ENCODE measurements around the gene CNTNAP2. TPM values are rescaled to one million over a fixed set of nuclear protein-coding genes. Genes with fewer than 3 reads are reported as not detected.

Gene CNTNAP2
- total RNA-seq, 2 experiments from 2014 or later: not detected

GRCh38 chr7:147894271-147894670 lies 1777.7 kb downstream of the CNTNAP2 start:
- ChIA-PET CTCF (no interaction called here), POLR2A (no interaction called here)
- DNase-seq (no peak), ATAC-seq (no peak)
- no peak overlapping the region for H3K4me3 Mint-ChIP-seq
- H3K27me3 Mint-ChIP-seq (ENCODE audit: low read depth): no peaks in the 10 kb centered on the region
- no peak overlapping the region for H3K27ac Mint-ChIP-seq
- H3K4me1 Mint-ChIP-seq (ENCODE audit: low read depth): no peaks in the 10 kb centered on the region
- no peaks in the 10 kb centered on the region for H3K9me3 Mint-ChIP-seq (ENCODE audit: insufficient read depth)
- H3K36me3 Mint-ChIP-seq (ENCODE audit: low read depth): no peaks in the 10 kb centered on the region

- no peak for DNase-seq
- POLR2A ChIA-PET: no interaction called here
- Mint-ChIP-seq H3K27ac (no peak overlapping the region), H3K4me3 (no peak overlapping the region), H3K9me3 (ENCODE audit: insufficient read depth) (no peaks in the 10 kb centered on the region), H3K27me3 (ENCODE audit: low read depth) (no peaks in the 10 kb centered on the region), H3K4me1 (ENCODE audit: low read depth) (no peaks in the 10 kb centered on the region), H3K36me3 (ENCODE audit: low read depth) (no peaks in the 10 kb centered on the region)
- CTCF ChIA-PET: no interaction called here
- no peak for ATAC-seq
These were observed 1779.5 kb downstream of the CNTNAP2 start for GRCh38 chr7:147896121-147896520.

GRCh38 chr7:147903536-147904218 lies 1787.1 kb downstream of the CNTNAP2 start:
- ATAC-seq (no peak), DNase-seq (no peak)
- CTCF ChIA-PET: no interaction called here
- no peaks in the 10 kb centered on the region for H3K9me3 Mint-ChIP-seq (ENCODE audit: insufficient read depth)
- POLR2A ChIA-PET: no interaction called here
- H3K27ac Mint-ChIP-seq: no peak overlapping the region
- H3K36me3 Mint-ChIP-seq (ENCODE audit: low read depth): no peaks in the 10 kb centered on the region
- H3K4me1 Mint-ChIP-seq (ENCODE audit: low read depth): no peaks in the 10 kb centered on the region
- no peaks in the 10 kb centered on the region for H3K27me3 Mint-ChIP-seq (ENCODE audit: low read depth)
- no peak overlapping the region for H3K4me3 Mint-ChIP-seq

GRCh38 chr7:147904219-147904576 lies 1787.6 kb downstream of the CNTNAP2 start:
- CTCF ChIA-PET: no interaction called here
- Mint-ChIP-seq H3K4me1 (ENCODE audit: low read depth) (no peaks in the 10 kb centered on the region), H3K36me3 (ENCODE audit: low read depth) (no peaks in the 10 kb centered on the region), H3K27ac (no peak overlapping the region), H3K27me3 (ENCODE audit: low read depth) (no peaks in the 10 kb centered on the region), H3K9me3 (ENCODE audit: insufficient read depth) (no peaks in the 10 kb centered on the region), H3K4me3 (no peak overlapping the region)
- no peak for ATAC-seq
- DNase-seq: no peak
- POLR2A ChIA-PET: no interaction called here

GRCh38 chr7:147909431-147910148 lies 1793.0 kb downstream of the CNTNAP2 start:
- Mint-ChIP-seq H3K36me3 (ENCODE audit: low read depth) (no peaks in the 10 kb centered on the region), H3K4me1 (ENCODE audit: low read depth) (no peaks in the 10 kb centered on the region), H3K4me3 (no peak overlapping the region), H3K27me3 (ENCODE audit: low read depth) (no peaks in the 10 kb centered on the region), H3K9me3 (ENCODE audit: insufficient read depth) (no peaks in the 10 kb centered on the region), H3K27ac (no peak overlapping the region)
- ChIA-PET CTCF (no interaction called here), POLR2A (no interaction called here)
- DNase-seq: no peak
- no peak for ATAC-seq

GRCh38 chr7:147911201-147911601 lies 1794.6 kb downstream of the CNTNAP2 start:
- Mint-ChIP-seq H3K4me3 (no peak overlapping the region), H3K9me3 (ENCODE audit: insufficient read depth) (no peaks in the 10 kb centered on the region), H3K4me1 (ENCODE audit: low read depth) (no peaks in the 10 kb centered on the region), H3K36me3 (ENCODE audit: low read depth) (no peaks in the 10 kb centered on the region), H3K27ac (no peak overlapping the region), H3K27me3 (ENCODE audit: low read depth) (no peaks in the 10 kb centered on the region)
- ChIA-PET CTCF (no interaction called here), POLR2A (no interaction called here)
- ATAC-seq: no peak
- no peak for DNase-seq

GRCh38 chr7:147912291-147912690 lies 1795.7 kb downstream of the CNTNAP2 start:
- Mint-ChIP-seq H3K27ac (no peak overlapping the region), H3K27me3 (ENCODE audit: low read depth) (no peaks in the 10 kb centered on the region), H3K36me3 (ENCODE audit: low read depth) (no peaks in the 10 kb centered on the region), H3K4me1 (ENCODE audit: low read depth) (no peaks in the 10 kb centered on the region), H3K9me3 (ENCODE audit: insufficient read depth) (no peaks in the 10 kb centered on the region), H3K4me3 (no peak overlapping the region)
- no peak for DNase-seq
- POLR2A ChIA-PET: no interaction called here
- CTCF ChIA-PET: no interaction called here
- ATAC-seq: no peak

- POLR2A ChIA-PET: no interaction called here
- CTCF ChIA-PET: no interaction called here
- ATAC-seq: no peak
- Mint-ChIP-seq H3K4me1 (ENCODE audit: low read depth) (no peaks in the 10 kb centered on the region), H3K9me3 (ENCODE audit: insufficient read depth) (no peaks in the 10 kb centered on the region), H3K27ac (no peak overlapping the region), H3K27me3 (ENCODE audit: low read depth) (no peaks in the 10 kb centered on the region), H3K36me3 (ENCODE audit: low read depth) (no peaks in the 10 kb centered on the region), H3K4me3 (no peak overlapping the region)
- DNase-seq: no peak
These were observed 1796.5 kb downstream of the CNTNAP2 start for GRCh38 chr7:147912946-147913638.

GRCh38 chr7:147915781-147916180 lies 1799.2 kb downstream of the CNTNAP2 start:
- POLR2A ChIA-PET: no interaction called here
- no peaks in the 10 kb centered on the region for H3K4me1 Mint-ChIP-seq (ENCODE audit: low read depth)

GRCh38 chr7:147916573-147916972 lies 1800.0 kb downstream of the CNTNAP2 start:
- POLR2A ChIA-PET: no interaction called here
- H3K9me3 Mint-ChIP-seq (ENCODE audit: insufficient read depth): no peaks in the 10 kb centered on the region
- no peak overlapping the region for H3K4me3 Mint-ChIP-seq
- H3K27me3 Mint-ChIP-seq (ENCODE audit: low read depth): no peaks in the 10 kb centered on the region
- DNase-seq (no peak), ATAC-seq (no peak)
- H3K27ac Mint-ChIP-seq: no peak overlapping the region
- no peaks in the 10 kb centered on the region for H3K36me3 Mint-ChIP-seq (ENCODE audit: low read depth)
- CTCF ChIA-PET: no interaction called here
- no peaks in the 10 kb centered on the region for H3K4me1 Mint-ChIP-seq (ENCODE audit: low read depth)

More at GRCh38 chr7:147915781-147916180, 1799.2 kb downstream of the CNTNAP2 start:
- H3K36me3 Mint-ChIP-seq (ENCODE audit: low read depth): no peaks in the 10 kb centered on the region
- H3K4me3 Mint-ChIP-seq: no peak overlapping the region
- H3K27me3 Mint-ChIP-seq (ENCODE audit: low read depth): no peaks in the 10 kb centered on the region
- no peak overlapping the region for H3K27ac Mint-ChIP-seq
- H3K9me3 Mint-ChIP-seq (ENCODE audit: insufficient read depth): no peaks in the 10 kb centered on the region
- DNase-seq: no peak
- ATAC-seq: no peak
- CTCF ChIA-PET: no interaction called here

GRCh38 chr7:147923841-147924240 lies 1807.2 kb downstream of the CNTNAP2 start:
- DNase-seq (no peak), ATAC-seq (no peak)
- no peaks in the 10 kb centered on the region for H3K4me1 Mint-ChIP-seq (ENCODE audit: low read depth)
- no peaks in the 10 kb centered on the region for H3K9me3 Mint-ChIP-seq (ENCODE audit: insufficient read depth)
- CTCF ChIA-PET: no interaction called here
- H3K27ac Mint-ChIP-seq: no peak overlapping the region
- POLR2A ChIA-PET: no interaction called here
- no peaks in the 10 kb centered on the region for H3K36me3 Mint-ChIP-seq (ENCODE audit: low read depth)
- H3K4me3 Mint-ChIP-seq: no peak overlapping the region
- no peaks in the 10 kb centered on the region for H3K27me3 Mint-ChIP-seq (ENCODE audit: low read depth)

GRCh38 chr7:147937428-147937827 lies 1820.8 kb downstream of the CNTNAP2 start:
- POLR2A ChIA-PET: no interaction called here
- H3K4me3 Mint-ChIP-seq: no peak overlapping the region
- no peaks in the 10 kb centered on the region for H3K36me3 Mint-ChIP-seq (ENCODE audit: low read depth)
- H3K27me3 Mint-ChIP-seq (ENCODE audit: low read depth): no peaks in the 10 kb centered on the region
- H3K27ac Mint-ChIP-seq: no peak overlapping the region
- CTCF ChIA-PET: no interaction called here
- H3K9me3 Mint-ChIP-seq (ENCODE audit: insufficient read depth): peaks cover 7% of the 10 kb centered on the region
- no peaks in the 10 kb centered on the region for H3K4me1 Mint-ChIP-seq (ENCODE audit: low read depth)
- ATAC-seq (no peak), DNase-seq (no peak)
